HG03025 (cell line): ENCODE data around the gene C16orf74.

Source experiments
- ATAC-seq: cut with Tn5 transposase; IDR thresholded peaks from one replicate; pipeline ENCODE4 v1.9.1; 2021; ENCODE audit warnings: mild to moderate bottlenecking, moderate library complexity; ENCODE audit not compliant: unreplicated experiment, low FRiP score

Gene C16orf74

DNA sequence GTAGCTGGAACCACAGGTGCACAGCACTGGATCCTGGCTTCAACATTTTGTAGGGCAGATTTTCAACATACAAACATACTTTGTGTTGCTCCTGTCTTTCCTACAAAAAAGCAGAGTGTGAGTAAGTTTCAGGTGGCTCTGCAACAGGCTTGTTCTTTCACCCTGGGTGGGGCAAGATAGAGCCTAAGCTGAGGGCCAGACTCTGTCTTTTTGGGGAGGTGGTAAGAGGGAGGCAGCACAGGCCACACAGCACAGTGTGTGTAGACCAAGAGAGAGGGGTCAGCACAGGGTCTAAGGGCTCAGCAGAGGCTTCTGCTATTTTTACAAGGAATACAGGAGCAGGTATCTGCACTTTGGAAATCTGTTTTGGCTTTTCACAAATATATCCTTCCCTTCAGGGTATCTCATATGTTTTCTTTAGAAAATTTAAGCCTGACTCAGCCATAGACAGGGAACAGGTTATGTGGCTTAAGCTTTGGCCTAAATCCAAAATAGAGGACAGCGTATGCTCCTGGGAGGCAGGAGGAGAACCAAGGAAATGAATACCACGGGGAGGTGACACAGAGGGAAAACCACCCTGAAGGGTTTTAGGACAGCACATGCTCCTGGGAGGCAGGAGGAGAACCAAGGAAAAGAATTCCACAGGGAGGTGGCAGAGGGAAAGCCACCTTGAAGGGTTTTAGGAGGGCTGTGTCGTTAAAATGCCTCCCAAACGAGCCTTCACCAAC is 26.9 kb upstream of the C16orf74 start:
- ATAC-seq, result no peak

DNA sequence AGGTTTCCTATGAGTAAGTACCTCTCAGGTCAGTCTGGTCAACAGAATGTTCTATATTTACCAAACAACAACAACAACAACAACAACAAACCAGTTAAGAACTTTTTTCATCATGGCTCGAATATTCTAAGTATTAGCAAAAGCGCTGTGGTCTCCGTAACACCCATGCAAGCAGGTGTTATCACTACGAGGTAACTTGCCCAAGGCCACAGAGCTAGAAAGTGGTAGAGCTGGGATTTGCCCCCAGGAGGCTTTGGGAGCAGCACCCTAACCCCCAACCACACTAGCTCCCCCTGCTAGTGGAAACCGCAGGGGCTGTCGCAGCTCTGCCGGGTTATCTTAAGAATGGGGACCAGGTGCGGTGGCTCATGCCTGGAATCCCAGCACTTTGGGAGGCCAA is 23.9 kb upstream of the C16orf74 start:
- no peak for ATAC-seq

DNA sequence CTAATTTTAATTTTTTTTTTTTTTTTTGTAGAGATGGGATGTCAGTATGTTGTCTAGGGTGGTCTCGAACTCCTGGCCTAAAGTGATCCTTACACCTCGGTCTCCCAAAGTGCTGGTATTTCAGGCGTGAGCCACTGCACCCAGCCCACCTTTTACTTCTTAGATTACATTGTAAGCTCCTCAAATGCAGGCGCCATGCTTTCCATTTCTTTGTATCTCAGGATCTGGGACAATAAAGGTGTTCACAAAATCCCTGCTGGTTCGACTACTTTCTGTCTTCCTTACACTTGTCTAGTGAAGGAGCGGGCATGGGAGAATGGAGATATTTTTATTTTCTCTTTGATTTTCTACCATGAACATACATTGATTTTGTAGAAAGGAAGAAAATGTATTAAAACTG is 23.2 kb upstream of the C16orf74 start:
- no peak for ATAC-seq

DNA sequence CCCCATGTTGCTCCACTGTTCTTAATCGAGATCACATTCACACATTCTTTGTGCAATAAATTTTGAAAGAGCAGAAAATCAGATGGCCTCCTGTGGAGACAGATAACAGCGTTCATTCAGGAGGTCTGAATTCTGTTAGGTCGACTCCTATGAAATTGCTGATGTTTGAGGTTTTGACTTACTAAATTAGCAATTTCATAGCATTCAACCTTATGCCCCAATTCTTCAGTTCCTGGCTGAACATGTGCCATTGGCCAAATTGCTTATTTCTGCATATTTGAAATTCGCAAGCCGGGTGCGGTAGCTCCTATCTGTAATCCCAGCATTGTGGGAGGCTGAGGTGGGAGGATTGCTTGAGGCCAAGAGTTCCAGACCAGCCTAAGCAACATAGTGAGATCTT is 22.1 kb upstream of the C16orf74 start:
- ATAC-seq, result no peak

DNA sequence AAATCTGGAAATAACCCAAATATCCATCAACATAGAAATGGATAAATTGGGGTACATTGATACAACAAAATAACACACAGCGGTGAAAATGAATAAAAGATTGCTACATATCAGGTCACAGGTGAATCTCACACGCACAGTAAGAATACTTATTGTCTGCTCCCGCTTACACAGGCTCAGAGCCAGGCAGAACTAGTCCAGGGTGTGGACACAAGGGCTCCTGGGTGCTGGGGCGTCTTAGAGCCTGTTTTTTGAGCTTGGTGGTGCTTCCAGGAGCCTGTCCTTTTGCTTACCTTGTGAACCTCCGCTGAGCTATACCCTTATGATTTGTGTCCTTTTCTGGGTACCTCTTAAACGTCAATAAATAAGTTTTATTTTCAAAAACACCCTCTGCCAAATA is 19.8 kb upstream of the C16orf74 start:
- ATAC-seq, result no peak

DNA sequence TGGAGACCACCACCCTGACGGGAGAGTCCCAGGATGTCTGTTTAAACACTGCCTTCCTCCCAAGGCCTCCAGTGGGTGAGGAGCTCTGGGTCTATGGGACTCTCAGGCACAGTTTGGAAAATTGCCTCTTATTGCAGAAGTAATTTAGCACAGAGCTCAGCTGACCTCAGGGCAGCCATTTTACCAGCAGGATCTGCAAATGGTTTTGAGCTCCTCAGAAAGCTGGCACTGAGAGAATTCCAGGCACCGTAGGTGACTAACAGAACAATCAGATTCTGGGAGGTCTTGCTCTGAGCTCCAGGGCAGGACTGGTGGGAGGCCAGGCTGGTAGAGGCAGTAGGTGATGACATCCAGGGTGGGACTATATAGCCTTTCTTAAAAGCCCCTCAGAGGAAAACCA is 17.3 kb upstream of the C16orf74 start:
- no peak for ATAC-seq

DNA sequence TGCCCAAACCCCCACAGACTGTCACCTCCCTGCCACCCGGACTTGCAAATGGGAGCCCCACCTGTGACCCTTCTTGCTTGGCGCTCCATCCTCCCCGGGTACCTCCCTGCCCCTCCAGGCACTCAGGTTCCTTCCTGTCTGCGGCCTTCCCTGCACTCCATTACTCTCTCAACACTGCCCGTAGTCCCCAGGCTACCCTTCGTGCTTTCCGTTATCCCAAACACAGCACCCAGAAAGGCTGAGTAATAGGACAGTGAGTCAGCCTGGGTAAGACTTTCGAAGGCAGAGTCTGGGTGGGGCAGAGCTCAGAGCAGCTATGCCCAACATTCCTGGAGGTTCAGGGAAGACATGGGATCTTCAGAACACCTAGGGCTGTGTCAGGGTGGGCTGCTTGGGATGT is 16.6 kb upstream of the C16orf74 start:
- ATAC-seq, result no peak

DNA sequence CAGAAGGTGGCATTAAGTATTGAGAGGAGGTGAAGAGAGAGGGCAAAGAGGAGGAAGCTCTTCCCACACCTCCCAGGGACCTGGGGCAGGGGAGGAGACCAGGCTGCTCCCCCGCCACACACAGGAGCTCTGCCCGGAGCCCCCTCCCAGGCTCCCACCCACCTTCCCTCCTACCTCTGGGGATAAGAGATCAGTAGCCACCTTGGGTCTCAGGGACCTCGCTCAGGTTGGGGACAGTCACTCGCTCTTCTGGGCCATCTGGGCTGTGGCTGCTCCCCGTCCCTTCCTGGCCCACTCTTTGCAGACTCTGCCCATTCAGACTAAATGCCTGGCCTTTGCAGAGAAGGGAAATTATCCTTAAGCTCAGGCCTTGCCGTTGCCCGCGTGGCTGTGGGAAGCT is 14.9 kb upstream of the C16orf74 start:
- no peak for ATAC-seq

DNA sequence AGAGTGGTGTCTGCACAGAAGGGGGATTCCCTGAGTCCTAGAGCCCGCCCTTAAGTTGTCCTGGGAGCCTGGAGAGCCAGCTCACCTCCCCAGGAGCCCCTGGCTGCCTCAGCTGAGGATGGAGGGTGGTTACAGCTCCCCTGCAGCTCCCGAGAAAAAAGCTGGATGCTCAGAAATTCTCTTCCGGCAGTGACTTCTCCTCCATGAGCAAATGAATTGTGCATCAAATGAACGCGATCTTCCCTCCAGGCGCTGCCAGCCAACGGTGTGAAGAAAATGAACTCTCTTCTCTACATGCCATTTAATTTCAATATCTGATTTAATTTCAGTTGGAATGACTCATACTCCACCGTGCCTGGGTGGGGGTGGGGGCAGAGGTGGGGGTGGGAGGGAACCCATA is 14.3 kb upstream of the C16orf74 start:
- no peak for ATAC-seq

DNA sequence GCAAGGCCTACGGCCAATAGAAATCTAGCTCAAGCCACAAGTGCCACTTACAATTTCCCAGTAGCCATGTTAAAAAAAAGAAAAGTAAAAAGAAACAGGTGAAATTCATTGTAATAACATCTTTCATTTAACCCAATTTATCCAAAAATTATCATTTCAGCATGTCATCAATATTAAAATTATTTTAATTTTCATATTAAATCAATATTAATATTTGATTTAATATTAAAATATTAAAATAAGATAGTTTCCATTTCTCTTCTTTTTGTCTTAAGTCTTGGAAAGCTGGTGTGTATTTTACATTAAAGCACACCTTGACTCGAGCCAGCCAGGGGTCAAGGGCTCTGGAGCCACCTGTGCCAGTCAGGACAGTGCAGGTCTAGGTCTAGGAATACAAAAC is 12.7 kb upstream of the C16orf74 start:
- ATAC-seq, result no peak

DNA sequence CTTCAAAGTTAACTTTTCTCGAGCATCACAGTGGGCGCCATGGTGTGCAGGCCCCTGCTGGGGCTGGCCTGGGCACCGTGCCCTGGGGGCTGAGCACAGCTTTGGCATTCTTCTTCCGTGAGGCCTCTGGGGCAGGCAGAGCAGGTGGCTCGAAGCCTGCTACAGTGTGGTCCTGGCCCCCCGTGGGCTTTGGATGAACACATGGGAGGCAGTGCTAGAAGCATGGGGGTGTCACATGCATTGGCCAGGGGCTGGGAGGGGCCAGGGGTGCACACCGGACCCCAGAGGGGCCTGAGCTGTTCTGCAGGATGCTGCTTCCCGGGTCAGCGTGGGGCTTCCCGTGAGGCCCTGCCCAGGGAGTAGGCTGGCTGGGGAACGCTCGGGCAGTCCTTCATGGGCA is 12.1 kb upstream of the C16orf74 start:
- no peak for ATAC-seq

DNA sequence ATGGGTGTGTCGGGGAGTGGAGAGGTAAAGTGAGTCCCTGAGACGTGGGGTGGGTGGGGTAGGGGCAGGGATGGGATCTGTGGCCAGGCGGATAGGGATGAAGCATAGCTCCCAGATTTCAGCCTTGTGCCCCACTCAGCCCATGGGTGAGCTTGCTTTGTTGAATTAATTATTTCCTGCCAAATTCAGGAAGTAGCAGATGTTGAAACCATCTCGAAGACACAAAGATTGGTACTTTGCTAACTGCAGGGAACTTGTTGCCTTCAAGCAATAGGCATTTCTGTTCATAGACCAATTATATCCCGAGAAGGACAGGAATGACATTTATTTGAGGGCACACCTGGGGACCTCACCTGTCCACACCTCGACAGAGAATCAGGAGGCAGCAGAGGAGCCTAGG is 11.0 kb upstream of the C16orf74 start:
- ATAC-seq, result no peak

DNA sequence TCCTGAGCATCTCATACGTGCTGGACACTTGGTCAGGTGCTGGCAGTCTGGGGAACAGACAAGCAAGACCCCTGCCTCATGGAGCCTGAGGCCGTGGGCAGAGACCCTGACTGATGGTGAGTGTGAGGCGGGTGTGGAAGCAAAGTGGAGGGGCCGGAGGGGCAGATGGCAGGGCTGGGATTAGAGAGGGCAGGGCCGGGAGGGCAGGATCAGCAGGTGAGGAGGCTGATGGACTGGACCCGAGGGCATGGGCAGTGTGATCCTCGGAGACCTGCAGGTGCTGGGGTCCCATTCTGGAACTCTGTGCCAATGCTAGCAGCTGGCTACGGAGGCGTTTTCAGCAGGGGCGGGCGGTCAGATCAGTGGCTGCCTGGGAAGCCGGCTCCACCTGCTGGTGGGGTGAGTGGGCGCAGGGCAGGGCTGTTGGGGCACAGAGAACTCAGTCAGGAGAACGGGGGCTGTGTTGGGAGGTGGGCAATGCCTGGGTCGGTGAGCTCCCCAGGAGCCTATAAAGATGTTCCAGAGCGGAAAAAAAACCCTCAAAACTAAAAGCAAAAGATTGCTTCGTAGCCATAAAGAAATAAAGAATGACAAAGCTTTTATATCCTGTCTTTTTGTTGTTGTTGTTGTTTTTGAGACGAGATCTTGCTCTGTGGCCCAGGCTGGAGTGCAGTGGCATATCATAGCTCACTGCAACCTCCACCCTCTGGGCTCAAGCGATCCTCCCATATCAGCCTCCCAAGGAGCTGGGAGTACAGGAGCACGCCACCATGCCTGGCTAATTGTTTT is 8.9 kb upstream of the C16orf74 start:
- no peak for ATAC-seq

DNA sequence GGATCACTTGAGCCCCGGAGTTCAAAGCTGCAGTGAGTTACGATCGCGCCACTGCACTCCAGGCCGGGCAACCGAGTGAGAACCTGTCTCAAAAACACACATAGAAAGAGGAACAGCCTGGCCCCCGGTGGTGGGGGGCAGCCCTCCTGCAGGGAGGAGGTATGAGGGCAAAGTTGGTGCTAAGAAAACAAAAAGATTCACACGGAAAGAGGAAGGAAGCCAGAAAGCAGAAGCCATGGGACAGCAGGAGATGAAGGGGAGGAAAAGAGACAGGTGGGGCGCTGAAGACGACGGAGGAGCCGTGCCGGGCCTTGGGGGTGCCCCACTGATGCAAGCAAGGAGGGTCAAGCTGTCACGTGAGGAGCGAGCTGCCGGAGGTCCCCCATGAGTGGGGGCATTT is 8.2 kb upstream of the C16orf74 start:
- ATAC-seq, result no peak

DNA sequence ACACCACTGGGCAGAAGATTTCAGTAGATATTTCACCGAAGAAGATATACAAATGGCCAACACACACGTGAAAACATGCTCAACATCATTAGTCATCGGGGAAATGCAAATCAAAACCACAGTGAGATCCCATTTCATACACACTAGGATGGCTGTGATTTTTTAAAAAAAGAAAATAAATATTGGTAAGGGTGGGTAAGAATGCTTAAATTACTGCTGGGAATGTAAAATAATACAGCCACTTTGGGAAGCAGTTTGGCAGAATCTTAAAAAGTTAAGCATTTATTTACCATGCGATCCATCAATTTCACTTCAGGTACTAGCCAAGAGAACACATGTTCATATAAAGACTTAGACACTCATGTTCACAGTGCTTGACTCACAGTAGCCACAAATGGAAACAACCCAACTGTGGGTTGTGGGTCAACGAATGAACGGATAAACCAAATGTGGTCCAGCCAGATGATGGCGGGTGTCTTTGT is 6.5 kb upstream of the C16orf74 start:
- no peak for ATAC-seq

DNA sequence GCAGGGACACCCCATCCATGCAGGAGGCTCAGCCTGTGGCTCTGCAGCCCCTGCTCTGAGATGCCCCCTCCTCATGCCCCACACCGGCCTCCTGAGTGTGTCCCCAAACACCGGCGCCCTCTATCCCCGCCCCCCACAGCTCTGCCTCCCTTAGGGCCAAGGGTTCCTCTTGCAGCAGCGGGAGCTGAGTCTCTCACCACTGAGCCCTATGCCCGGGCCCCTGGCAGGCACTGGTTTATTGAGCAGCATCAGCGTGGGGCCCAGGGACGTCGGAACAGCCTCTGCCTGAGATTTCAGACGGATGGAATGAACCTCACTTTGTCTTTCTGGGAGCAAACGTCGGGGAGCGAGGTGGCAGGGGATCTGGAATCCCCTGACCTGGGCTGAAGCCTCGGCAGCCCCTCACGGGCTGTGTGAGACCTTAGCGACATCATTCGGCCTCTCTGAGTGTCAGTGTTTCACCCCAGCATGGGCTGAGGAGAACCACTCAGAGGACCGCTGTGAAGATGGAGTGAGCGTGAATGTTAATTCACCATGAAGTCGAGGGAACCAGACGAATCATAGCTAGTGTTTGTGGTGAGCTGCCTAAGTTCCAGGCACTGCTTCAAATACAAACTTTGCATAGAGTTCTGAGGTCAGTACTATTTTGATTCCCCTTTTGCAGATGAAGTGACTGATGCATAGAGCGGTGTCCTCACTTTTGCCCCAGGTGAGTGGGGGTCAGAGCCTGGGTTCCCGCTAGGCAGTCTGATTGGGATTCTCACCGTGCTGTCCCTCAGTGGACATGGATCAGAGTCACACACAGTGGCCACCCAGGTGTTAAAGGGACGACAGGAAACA is 5.3 kb upstream of the C16orf74 start:
- peak; percentile 39 for ATAC-seq

DNA sequence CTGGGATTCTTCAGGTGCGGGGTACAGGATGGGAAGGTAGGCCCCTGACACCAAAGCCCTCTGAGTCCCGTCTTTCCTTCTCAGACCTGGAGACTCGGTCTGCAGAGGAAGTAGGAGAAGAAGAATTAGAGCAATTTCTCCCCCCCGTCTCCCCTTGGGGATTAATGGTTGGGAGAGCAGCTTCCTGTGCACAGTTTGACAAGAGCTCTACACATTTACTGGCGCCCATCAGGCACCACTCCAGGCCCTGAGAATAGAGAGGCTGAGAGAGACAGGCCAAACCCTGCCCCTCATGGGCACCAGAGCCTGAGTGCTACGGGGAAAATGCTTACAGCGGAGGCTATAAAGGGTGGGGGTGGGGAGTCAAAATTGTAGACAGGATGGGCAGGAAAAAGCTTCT is 3.5 kb upstream of the C16orf74 start:
- ATAC-seq, result no peak

DNA sequence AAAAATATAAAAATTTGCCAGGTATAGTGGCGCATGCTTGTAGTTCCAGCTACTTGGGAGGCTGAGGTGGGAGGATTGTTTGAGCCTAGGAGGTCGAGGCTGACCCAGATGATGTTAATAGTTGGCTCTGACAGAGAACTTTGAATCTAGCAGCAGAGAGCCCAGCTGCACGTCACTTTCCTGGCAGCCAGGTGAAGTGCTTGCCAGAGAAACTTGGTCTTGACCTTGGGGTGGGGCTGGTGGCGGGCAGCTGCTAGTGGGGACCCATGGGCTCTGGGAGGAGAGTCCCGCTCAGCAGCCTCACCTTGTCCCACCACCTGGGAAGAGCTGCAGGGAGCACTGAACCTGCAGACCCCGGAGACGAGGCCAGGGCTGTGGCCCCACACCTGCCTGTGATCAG is 3.1 kb upstream of the C16orf74 start:
- ATAC-seq, result no peak

DNA sequence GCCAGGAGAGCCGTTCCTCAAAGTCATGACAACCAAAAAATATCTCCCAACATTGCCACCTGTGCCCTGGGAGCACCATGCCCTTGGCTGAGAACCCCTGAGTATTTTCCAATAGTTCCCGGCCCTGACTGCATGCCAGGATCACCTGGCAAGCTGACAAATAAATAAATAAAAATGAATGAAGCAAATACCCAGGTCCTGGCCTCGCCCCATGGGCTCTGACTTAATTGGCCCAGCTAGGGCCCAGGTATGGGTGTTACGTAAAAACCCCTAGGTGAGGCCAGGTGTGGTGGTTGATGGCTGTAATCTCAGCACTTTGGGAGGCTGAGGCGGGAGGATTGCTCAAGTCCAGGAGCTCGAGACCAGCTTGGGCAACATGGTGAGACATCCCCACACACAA is 2.7 kb upstream of the C16orf74 start:
- ATAC-seq, result no peak

DNA sequence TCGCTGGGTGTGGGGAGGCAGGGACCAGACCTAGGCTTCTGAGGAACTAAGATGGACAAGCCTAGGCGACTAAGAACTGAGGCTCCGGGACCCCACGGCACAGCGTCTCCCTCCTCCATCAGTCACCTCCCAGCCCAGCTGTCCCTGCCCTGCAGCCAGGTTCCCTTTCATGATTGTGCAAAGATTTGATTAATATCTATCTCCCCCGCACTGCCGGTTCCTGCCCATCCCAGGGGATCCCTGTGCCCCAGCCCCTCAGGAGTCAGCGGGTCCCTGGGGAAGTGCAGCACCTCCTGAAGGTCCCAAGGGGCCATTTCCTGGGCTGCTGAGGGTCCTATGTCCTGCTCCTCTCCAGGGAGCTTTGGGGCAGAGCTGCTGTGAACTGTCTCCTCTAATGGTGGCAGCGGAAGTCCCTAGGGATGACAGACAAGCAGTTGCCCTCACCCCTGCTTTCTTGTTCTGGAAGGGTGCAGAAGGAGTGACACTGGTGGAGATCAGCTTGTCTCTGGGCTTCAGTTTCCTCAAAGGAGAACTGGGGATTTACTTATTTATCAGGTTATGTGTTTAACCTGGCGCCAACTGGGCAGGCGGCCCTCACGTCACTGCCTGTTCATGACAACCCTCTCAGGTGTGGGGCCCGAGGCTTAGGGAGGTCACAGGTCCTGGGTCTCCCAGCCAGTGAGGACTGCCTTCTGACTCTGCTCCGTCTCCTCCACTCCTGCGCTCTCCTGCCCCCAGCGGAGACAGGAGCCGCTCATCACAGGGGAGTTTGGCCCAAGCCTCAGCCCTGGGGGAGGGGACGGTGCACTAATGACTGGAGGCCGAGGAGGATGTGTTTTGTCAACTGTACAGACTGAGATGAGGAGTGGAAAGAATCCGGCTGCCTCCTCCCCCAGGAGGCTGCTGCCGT is 1.9 kb upstream of the C16orf74 start:
- ATAC-seq, result no peak
